Measurements from ENCODE around the gene AK2.
A peak's percentile ranks its signal among the peaks of the same experiment; 100 is the strongest.

The AK2 gene

GRCh38 chr1:33009561-33009960, 27.1 kb downstream of the AK2 start:
- no peaks in the 10 kb centered on the region for H3K9me3 ChIP-seq (ENCODE audit: insufficient read depth, low read length, severe bottlenecking)
- no peak for DNase-seq
- no peak overlapping the region for H2AFZ ChIP-seq (ENCODE audit: low read depth, low read length)
- no peak overlapping the region for H3K27ac ChIP-seq (ENCODE audit: low read length)
- H3K79me2 ChIP-seq (ENCODE audit: insufficient read depth, low read length): no peaks in the 10 kb centered on the region
- H3K4me3 ChIP-seq (ENCODE audit: low read depth in 1 of 2, low read length in 2 of 2): no peak overlapping the region
- H3K27me3 ChIP-seq (ENCODE audit: insufficient read depth, low read length, poor library complexity): no peaks in the 10 kb centered on the region
- H3K9ac ChIP-seq (ENCODE audit: low read depth, low read length): no peak overlapping the region
- no peaks in the 10 kb centered on the region for H3K4me1 ChIP-seq (ENCODE audit: insufficient read depth, low read length)
- no peak overlapping the region for H3K4me2 ChIP-seq (ENCODE audit: insufficient read depth, low read length)
- H4K20me1 ChIP-seq (ENCODE audit: insufficient read depth, low read length): no peaks in the 10 kb centered on the region
- no peak for ATAC-seq (ENCODE audit: insufficient read depth, low read depth)
- H3K36me3 ChIP-seq (ENCODE audit: insufficient read depth, low read length): peaks cover 78% of the 10 kb centered on the region
- TF ChIP-seq, protein P1, sequence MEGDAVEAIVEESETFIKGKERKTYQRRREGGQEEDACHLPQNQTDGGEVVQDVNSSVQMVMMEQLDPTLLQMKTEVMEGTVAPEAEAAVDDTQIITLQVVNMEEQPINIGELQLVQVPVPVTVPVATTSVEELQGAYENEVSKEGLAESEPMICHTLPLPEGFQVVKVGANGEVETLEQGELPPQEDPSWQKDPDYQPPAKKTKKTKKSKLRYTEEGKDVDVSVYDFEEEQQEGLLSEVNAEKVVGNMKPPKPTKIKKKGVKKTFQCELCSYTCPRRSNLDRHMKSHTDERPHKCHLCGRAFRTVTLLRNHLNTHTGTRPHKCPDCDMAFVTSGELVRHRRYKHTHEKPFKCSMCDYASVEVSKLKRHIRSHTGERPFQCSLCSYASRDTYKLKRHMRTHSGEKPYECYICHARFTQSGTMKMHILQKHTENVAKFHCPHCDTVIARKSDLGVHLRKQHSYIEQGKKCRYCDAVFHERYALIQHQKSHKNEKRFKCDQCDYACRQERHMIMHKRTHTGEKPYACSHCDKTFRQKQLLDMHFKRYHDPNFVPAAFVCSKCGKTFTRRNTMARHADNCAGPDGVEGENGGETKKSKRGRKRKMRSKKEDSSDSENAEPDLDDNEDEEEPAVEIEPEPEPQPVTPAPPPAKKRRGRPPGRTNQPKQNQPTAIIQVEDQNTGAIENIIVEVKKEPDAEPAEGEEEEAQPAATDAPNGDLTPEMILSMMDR (IDR thresholded peaks at IDR 0.05; ENCODE audit: borderline replicate concordance, extremely low read depth, low read length, poor library complexity, severe bottlenecking): no peak
- no peak for TF ChIP-seq EZH2 (IDR thresholded peaks at IDR 0.05; ENCODE audit: borderline replicate concordance, low read depth, low read length, severe bottlenecking)

GRCh38 chr1:33008051-33008914, 28.4 kb downstream of the AK2 start:
- Histone ChIP-seq H3K27ac (ENCODE audit: low read length) (no peak overlapping the region), H3K9me3 (ENCODE audit: insufficient read depth, low read length, severe bottlenecking) (no peaks in the 10 kb centered on the region), H3K4me1 (ENCODE audit: insufficient read depth, low read length) (no peaks in the 10 kb centered on the region), H4K20me1 (ENCODE audit: insufficient read depth, low read length) (no peaks in the 10 kb centered on the region), H3K9ac (ENCODE audit: low read depth, low read length) (no peak overlapping the region), H3K27me3 (ENCODE audit: insufficient read depth, low read length, poor library complexity) (no peaks in the 10 kb centered on the region), H3K4me3 (ENCODE audit: low read depth in 1 of 2, low read length in 2 of 2) (no peak overlapping the region), H2AFZ (ENCODE audit: low read depth, low read length) (no peak overlapping the region), H3K36me3 (ENCODE audit: insufficient read depth, low read length) (peaks cover 65% of the 10 kb centered on the region), H3K4me2 (ENCODE audit: insufficient read depth, low read length) (no peak overlapping the region), H3K79me2 (ENCODE audit: insufficient read depth, low read length) (no peaks in the 10 kb centered on the region)
- ATAC-seq (ENCODE audit: insufficient read depth, low read depth) (no peak), DNase-seq (no peak)
- TF ChIP-seq, protein P1 (IDR thresholded peaks at IDR 0.05; ENCODE audit: borderline replicate concordance, extremely low read depth, low read length, poor library complexity, severe bottlenecking): no peak
- TF ChIP-seq EZH2 (IDR thresholded peaks at IDR 0.05; ENCODE audit: borderline replicate concordance, low read depth, low read length, severe bottlenecking): no peak

- Histone ChIP-seq H3K4me2 (ENCODE audit: insufficient read depth, low read length) (no peak overlapping the region), H3K27me3 (ENCODE audit: insufficient read depth, low read length, poor library complexity) (no peaks in the 10 kb centered on the region), H3K4me1 (ENCODE audit: insufficient read depth, low read length) (no peaks in the 10 kb centered on the region), H3K9me3 (ENCODE audit: insufficient read depth, low read length, severe bottlenecking) (no peaks in the 10 kb centered on the region), H4K20me1 (ENCODE audit: insufficient read depth, low read length) (no peaks in the 10 kb centered on the region), H3K27ac (ENCODE audit: low read length) (no peak overlapping the region), H3K79me2 (ENCODE audit: insufficient read depth, low read length) (no peaks in the 10 kb centered on the region), H2AFZ (ENCODE audit: low read depth, low read length) (no peak overlapping the region), H3K4me3 (ENCODE audit: low read depth in 1 of 2, low read length in 2 of 2) (no peak overlapping the region), H3K9ac (ENCODE audit: low read depth, low read length) (no peak overlapping the region), H3K36me3 (ENCODE audit: insufficient read depth, low read length) (peaks cover 57% of the 10 kb centered on the region)
- TF ChIP-seq, protein P1 (IDR thresholded peaks at IDR 0.05; ENCODE audit: borderline replicate concordance, extremely low read depth, low read length, poor library complexity, severe bottlenecking): peak; percentile 20
- no peak for TF ChIP-seq EZH2 (IDR thresholded peaks at IDR 0.05; ENCODE audit: borderline replicate concordance, low read depth, low read length, severe bottlenecking)
- ATAC-seq (ENCODE audit: insufficient read depth, low read depth) (peak; percentile 44; the same call in 2 of the 3 replicates), DNase-seq (no peak)
Measured at GRCh38 chr1:33007190-33008050, 29.3 kb downstream of the AK2 start.
